ENCODE data around the gene BAIAP2.
"Not testable (repeated sequence)": the region's sequence is repeated elsewhere in the genome, so short reads cannot be mapped to it uniquely, and the experiment has no call there.

BAIAP2 gene

DNA sequence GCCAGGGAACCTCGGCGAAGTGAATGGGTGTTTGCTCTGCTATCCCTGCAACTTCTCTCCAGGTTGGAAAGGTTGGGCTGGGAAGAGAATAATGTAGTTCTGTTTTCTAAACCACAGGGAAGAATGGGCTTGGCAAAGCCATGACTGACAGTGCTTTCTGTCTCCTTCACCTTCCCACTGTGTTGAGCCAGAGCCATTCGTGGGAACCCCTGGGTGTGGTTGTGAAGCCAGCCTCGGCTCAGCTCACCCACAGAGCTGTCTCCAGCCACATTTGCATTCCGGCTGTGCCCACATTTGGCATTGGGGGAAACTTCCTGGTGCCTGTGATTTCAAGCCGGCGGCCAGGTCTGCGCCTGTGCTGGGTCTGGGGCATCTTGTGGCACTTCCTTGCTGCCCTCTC, 39.9 kb downstream of the BAIAP2 start:
- H3K36me3 ChIP-seq (ENCODE audit: control insufficient read depth in 5 of 5, insufficient read depth in 5 of 5, low read length in 5 of 5), result peaks cover 0 to 17% (median 0%) of the 10 kb centered on the region in 5 donors
- H3K4me1 ChIP-seq (ENCODE audit: control insufficient read depth in 5 of 5, insufficient read depth in 5 of 5, low read length in 5 of 5), result peaks cover 0 to 6% (median 0%) of the 10 kb centered on the region in 5 donors
- H3K9me3 ChIP-seq (ENCODE audit: control insufficient read depth in 5 of 5, low read length in 5 of 5), result peaks cover 0 to 4% (median 0%) of the 10 kb centered on the region in 5 donors
- H3K4me3 ChIP-seq (ENCODE audit: low read depth in 1 of 5, low read length in 5 of 5), result no peak overlapping the region
- H3K9ac ChIP-seq (ENCODE audit: low read length in 5 of 5), result no peak overlapping the region
- H3K27me3 ChIP-seq (ENCODE audit: control insufficient read depth in 5 of 5, insufficient read depth in 4 of 5, low read length in 5 of 5), result peaks cover 0 to 4% (median 3%) of the 10 kb centered on the region in 5 donors
- no peak overlapping the region for H3K27ac ChIP-seq (ENCODE audit: low read depth, low read length)

GRCh38 chr17:81075307-81075706, 40.4 kb downstream of the BAIAP2 start:
- H3K27ac ChIP-seq (ENCODE audit: low read depth, low read length), result no peak overlapping the region

GRCh38 chr17:81076141-81076679, 41.3 kb downstream of the BAIAP2 start:
- Histone ChIP-seq H3K9ac (ENCODE audit: low read length in 5 of 5) (no peak overlapping the region), H3K36me3 (ENCODE audit: control insufficient read depth in 5 of 5, insufficient read depth in 5 of 5, low read length in 5 of 5) (peaks cover 0 to 16% (median 0%) of the 10 kb centered on the region in 5 donors), H3K27me3 (ENCODE audit: control insufficient read depth in 5 of 5, insufficient read depth in 4 of 5, low read length in 5 of 5) (peaks cover 0 to 4% (median 3%) of the 10 kb centered on the region in 5 donors), H3K27ac (ENCODE audit: low read depth, low read length) (no peak overlapping the region), H3K4me3 (ENCODE audit: low read depth in 1 of 5, low read length in 5 of 5) (no peak overlapping the region), H3K9me3 (ENCODE audit: control insufficient read depth in 5 of 5, low read length in 5 of 5) (peaks cover 0 to 4% (median 0%) of the 10 kb centered on the region in 5 donors), H3K4me1 (ENCODE audit: control insufficient read depth in 5 of 5, insufficient read depth in 5 of 5, low read length in 5 of 5) (peaks cover 0 to 6% (median 0%) of the 10 kb centered on the region in 5 donors)

More at GRCh38 chr17:81075307-81075706, 40.4 kb downstream of the BAIAP2 start:
- H3K27me3 ChIP-seq (ENCODE audit: control insufficient read depth in 5 of 5, insufficient read depth in 4 of 5, low read length in 5 of 5), result peaks cover 0 to 4% (median 3%) of the 10 kb centered on the region in 5 donors
- H3K4me3 ChIP-seq (ENCODE audit: low read depth in 1 of 5, low read length in 5 of 5), result no peak overlapping the region
- peaks cover 0 to 4% (median 0%) of the 10 kb centered on the region in 5 donors for H3K9me3 ChIP-seq (ENCODE audit: control insufficient read depth in 5 of 5, low read length in 5 of 5)
- H3K4me1 ChIP-seq (ENCODE audit: control insufficient read depth in 5 of 5, insufficient read depth in 5 of 5, low read length in 5 of 5), result peaks cover 0 to 6% (median 0%) of the 10 kb centered on the region in 5 donors
- H3K9ac ChIP-seq (ENCODE audit: low read length in 5 of 5), result no peak overlapping the region
- peaks cover 0 to 17% (median 0%) of the 10 kb centered on the region in 5 donors for H3K36me3 ChIP-seq (ENCODE audit: control insufficient read depth in 5 of 5, insufficient read depth in 5 of 5, low read length in 5 of 5)

GRCh38 chr17:81078026-81078913, 43.3 kb downstream of the BAIAP2 start:
- H3K4me1 ChIP-seq (ENCODE audit: control insufficient read depth in 5 of 5, insufficient read depth in 5 of 5, low read length in 5 of 5), result peaks cover 0 to 15% (median 4%) of the 10 kb centered on the region in 5 donors

DNA sequence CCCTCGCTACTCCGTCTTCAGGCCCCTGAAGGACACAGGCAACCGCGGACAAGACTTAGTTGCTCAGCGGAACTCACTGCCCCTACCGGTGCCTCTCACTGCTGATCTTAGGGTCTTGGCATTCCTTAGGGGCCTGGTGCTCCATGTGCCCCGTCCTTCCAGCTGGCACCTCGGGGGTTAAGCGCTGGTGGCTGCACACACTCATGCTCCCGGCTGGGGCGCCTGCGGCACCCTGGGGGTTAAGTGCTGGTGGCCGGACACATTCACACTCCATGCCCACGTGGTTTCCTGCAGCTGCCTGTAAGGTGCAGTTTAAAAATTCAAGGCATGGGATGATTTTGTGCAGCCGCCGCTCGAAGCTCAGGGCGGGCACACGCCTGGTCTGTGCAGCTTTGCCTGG, 45.1 kb downstream of the BAIAP2 start:
- Histone ChIP-seq H3K4me1 (ENCODE audit: control insufficient read depth in 5 of 5, insufficient read depth in 5 of 5, low read length in 5 of 5) (peaks cover 0 to 20% (median 4%) of the 10 kb centered on the region in 5 donors), H3K9me3 (ENCODE audit: control insufficient read depth in 5 of 5, low read length in 5 of 5) (no peaks in the 10 kb centered on the region), H3K4me3 (ENCODE audit: low read depth in 1 of 5, low read length in 5 of 5) (no peak overlapping the region), H3K27ac (ENCODE audit: low read depth, low read length) (no peak overlapping the region), H3K36me3 (ENCODE audit: control insufficient read depth in 5 of 5, insufficient read depth in 5 of 5, low read length in 5 of 5) (peaks cover 0 to 15% (median 4%) of the 10 kb centered on the region in 5 donors), H3K27me3 (ENCODE audit: control insufficient read depth in 5 of 5, insufficient read depth in 4 of 5, low read length in 5 of 5) (peaks cover 0 to 4% (median 3%) of the 10 kb centered on the region in 5 donors), H3K9ac (ENCODE audit: low read length in 5 of 5) (no peak overlapping the region)

More at GRCh38 chr17:81078026-81078913, 43.3 kb downstream of the BAIAP2 start:
- not testable (repeated sequence) for H3K9ac ChIP-seq (ENCODE audit: low read length in 5 of 5); H3K4me3 ChIP-seq (ENCODE audit: low read depth in 1 of 5, low read length in 5 of 5); H3K9me3 ChIP-seq (ENCODE audit: control insufficient read depth in 5 of 5, low read length in 5 of 5); H3K27ac ChIP-seq (ENCODE audit: low read depth, low read length); H3K27me3 ChIP-seq (ENCODE audit: control insufficient read depth in 5 of 5, insufficient read depth in 4 of 5, low read length in 5 of 5)
- peaks cover 0 to 17% (median 0%) of the 10 kb centered on the region in 5 donors for H3K36me3 ChIP-seq (ENCODE audit: control insufficient read depth in 5 of 5, insufficient read depth in 5 of 5, low read length in 5 of 5)

GRCh38 chr17:81081222-81082176, 46.5 kb downstream of the BAIAP2 start:
- Histone ChIP-seq H3K4me1 (ENCODE audit: control insufficient read depth in 5 of 5, insufficient read depth in 5 of 5, low read length in 5 of 5) (peaks cover 0 to 20% (median 4%) of the 10 kb centered on the region in 5 donors), H3K9me3 (ENCODE audit: control insufficient read depth in 5 of 5, low read length in 5 of 5) (no peaks in the 10 kb centered on the region), H3K4me3 (ENCODE audit: low read depth in 1 of 5, low read length in 5 of 5) (no peak overlapping the region), H3K9ac (ENCODE audit: low read length in 5 of 5) (no peak overlapping the region), H3K27me3 (ENCODE audit: control insufficient read depth in 5 of 5, insufficient read depth in 4 of 5, low read length in 5 of 5) (peaks cover 0 to 4% (median 0%) of the 10 kb centered on the region in 5 donors), H3K36me3 (ENCODE audit: control insufficient read depth in 5 of 5, insufficient read depth in 5 of 5, low read length in 5 of 5) (peaks cover 0 to 21% (median 4%) of the 10 kb centered on the region in 5 donors), H3K27ac (ENCODE audit: low read depth, low read length) (no peak overlapping the region)

DNA sequence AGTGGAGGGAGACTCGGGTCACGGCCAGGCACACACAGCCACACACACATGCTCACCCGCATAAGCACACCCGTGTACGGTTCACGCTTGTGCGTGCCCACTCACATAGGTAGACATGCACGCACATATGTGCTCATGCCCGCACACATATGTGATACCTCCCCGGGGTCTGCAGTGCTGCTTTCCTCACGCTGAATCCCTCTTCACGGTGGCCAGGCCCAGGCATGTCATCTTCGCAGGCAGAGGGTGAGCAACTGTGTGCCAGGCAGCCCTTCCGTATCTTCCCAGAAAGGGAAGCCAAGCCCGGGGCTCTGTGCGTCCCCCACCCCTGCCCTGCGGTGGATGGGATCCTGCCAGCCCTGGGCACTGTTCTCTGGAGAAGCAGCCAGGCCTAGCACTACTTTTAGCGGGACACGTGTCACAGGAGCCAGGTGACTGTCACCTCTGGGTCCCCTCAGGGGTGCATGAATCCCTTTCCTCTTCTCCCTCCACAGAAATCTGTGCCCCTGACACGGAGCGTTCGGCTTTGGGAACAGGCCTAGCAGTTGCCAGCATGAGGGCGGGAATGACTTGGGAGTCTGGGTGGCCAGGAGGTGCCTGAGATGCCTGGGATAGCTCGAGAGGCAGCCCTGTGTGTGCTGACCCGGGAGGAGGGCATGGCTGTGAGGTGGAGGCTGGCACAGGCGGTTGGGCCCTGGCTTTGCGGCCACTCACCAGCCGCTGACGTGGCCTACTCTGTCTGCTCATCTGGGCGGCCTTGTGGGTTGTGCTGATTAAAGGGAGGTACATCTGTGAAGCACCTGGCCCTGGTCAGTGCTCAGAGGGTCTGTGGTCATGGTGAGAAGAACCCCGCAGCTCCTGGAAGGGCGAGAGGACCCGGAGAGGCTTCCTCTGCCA, 47.5 kb downstream of the BAIAP2 start:
- H3K27ac ChIP-seq (ENCODE audit: low read depth, low read length), result no peak overlapping the region
- peak overlapping the region in 2 of 5 donors; percentile 4 to 14 for H3K4me3 ChIP-seq (ENCODE audit: low read depth in 1 of 5, low read length in 5 of 5)
- peak overlapping the region in 1 of 5 donors; percentile 4 for H3K9ac ChIP-seq (ENCODE audit: low read length in 5 of 5)
- peaks cover 0 to 4% (median 0%) of the 10 kb centered on the region in 5 donors for H3K27me3 ChIP-seq (ENCODE audit: control insufficient read depth in 5 of 5, insufficient read depth in 4 of 5, low read length in 5 of 5)
- no peaks in the 10 kb centered on the region for H3K9me3 ChIP-seq (ENCODE audit: control insufficient read depth in 5 of 5, low read length in 5 of 5)
- peaks cover 0 to 29% (median 9%) of the 10 kb centered on the region in 5 donors for H3K36me3 ChIP-seq (ENCODE audit: control insufficient read depth in 5 of 5, insufficient read depth in 5 of 5, low read length in 5 of 5)
- H3K4me1 ChIP-seq (ENCODE audit: control insufficient read depth in 5 of 5, insufficient read depth in 5 of 5, low read length in 5 of 5), result peaks cover 0 to 20% (median 4%) of the 10 kb centered on the region in 5 donors

DNA sequence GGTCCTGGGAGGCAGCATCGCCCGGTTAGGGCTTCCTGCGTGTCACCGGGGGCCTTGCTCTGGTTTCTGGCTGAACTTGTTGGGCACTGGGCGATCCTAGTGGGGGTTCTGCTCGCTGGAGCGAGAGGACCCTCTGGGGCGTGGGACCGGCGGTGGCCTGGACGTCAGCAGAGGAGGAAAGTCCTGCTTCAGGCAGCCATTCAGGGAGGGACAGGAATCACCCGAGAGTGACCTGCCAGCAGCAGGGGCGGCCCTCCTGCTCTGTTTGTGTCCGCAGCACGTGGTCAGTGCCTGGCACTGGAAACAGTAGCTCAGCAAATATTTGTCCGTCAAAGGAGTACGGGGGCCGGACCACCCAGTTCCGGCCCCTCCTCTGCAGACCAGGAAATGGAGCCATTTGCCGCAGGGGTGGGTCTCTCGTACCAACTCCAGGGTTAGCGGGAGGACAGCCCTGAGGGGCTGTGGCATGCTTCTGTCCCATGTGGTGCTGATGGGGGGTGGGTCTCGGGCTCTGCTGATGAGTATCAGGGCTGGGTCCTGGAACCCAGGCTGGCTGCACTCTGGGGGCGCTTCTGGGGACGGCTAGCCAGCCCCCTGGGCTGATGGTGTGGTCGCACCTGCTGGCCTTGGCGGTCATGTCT, 48.3 kb downstream of the BAIAP2 start:
- Histone ChIP-seq H3K4me3 (ENCODE audit: low read depth in 1 of 5, low read length in 5 of 5) (peak overlapping the region in 2 of 5 donors; percentile 4 to 14), H3K27me3 (ENCODE audit: control insufficient read depth in 5 of 5, insufficient read depth in 4 of 5, low read length in 5 of 5) (peaks cover 0 to 4% (median 0%) of the 10 kb centered on the region in 5 donors), H3K36me3 (ENCODE audit: control insufficient read depth in 5 of 5, insufficient read depth in 5 of 5, low read length in 5 of 5) (peaks cover 0 to 37% (median 9%) of the 10 kb centered on the region in 5 donors), H3K9me3 (ENCODE audit: control insufficient read depth in 5 of 5, low read length in 5 of 5) (no peaks in the 10 kb centered on the region), H3K4me1 (ENCODE audit: control insufficient read depth in 5 of 5, insufficient read depth in 5 of 5, low read length in 5 of 5) (peaks cover 0 to 20% (median 4%) of the 10 kb centered on the region in 5 donors), H3K27ac (ENCODE audit: low read depth, low read length) (no peak overlapping the region), H3K9ac (ENCODE audit: low read length in 5 of 5) (peak overlapping the region in 1 of 5 donors; percentile 4)
